OCI-LY3 (cell line): ENCODE results near the gene PROCR.

ENCODE experiments used
- CTCF ChIP-seq: fragments of 200-600, 300-600 bp; sonication (generic); IDR thresholded peaks from 2 replicates; pipeline ENCODE4 v1.5.1; 2014; ENCODE audit warnings: antibody characterized with exemption, low read length, low read depth
- EZH2phosphoT487 ChIP-seq: fragments of 200-600 bp; shearing (Covaris generic); IDR thresholded peaks from 2 replicates; pipeline ENCODE4 v1.6.1; 2018; ENCODE audit warnings: antibody characterized with exemption, mixed run types, low read depth

- TF ChIP-seq CTCF, result no peak
- no peak for TF ChIP-seq EZH2phosphoT487
Observed at GRCh38 chr20:35196313-35196712, 24.4 kb downstream of the PROCR start.
